ENCODE data around the gene SUSD2. TPM values are rescaled to one million over a fixed set of nuclear protein-coding genes. Genes with fewer than 3 reads are reported as not detected.

The SUSD2 gene
- total RNA-seq, 4 donors from 2014 or later, result 10.7 to 367 (median 209) TPM

DNA sequence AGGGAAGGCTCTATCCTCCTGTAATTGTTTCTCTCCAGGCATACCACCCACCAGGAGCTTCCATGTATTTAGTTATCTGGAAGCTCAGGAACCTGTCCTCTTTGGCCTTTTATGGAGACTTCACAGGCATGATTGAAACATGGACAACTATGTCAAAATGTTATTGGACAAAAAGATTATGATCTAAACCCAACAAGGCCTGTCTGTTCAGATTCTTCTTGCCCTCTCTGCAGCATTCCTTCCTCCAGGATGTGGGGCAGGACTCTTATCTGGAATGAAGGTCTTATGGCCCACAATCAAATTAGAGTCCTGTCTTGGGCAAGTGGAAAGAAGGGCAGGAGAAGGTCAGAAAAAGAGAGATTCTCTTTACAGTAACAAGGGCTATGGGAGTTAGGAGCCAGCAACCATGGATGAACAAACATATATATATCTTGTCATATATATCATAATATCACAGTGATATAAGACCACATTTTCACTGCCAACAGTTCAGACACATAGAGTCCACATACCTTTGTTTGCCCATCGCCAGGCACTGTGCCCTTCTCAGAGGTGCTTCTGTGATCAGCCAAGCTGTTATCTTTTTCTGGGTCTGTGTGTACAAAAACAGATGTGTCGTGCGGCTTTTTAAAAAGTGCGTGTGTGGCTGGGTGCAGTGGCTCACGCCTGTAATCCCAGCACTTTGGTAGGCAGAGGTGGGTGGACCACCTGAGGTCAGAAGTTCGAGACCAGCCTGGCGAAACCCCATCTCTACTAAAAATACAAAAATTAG is 42.5 kb upstream of the SUSD2 start:
- Histone ChIP-seq H3K27me3 (no peaks in the 10 kb centered on the region), H3K36me3 (peaks cover 0 to 43% (median 0%) of the 10 kb centered on the region in 3 donors), H3K27ac (no peak overlapping the region), H3K9me3 (no peaks in the 10 kb centered on the region), H3K4me3 (no peak overlapping the region), H3K4me1 (peaks cover 0 to 21% (median 13%) of the 10 kb centered on the region in 4 donors)
- DNase-seq, result no peak
- TF ChIP-seq POLR2A (IDR thresholded peaks at IDR 0.05), result no peak
- TF ChIP-seq, protein P1, sequence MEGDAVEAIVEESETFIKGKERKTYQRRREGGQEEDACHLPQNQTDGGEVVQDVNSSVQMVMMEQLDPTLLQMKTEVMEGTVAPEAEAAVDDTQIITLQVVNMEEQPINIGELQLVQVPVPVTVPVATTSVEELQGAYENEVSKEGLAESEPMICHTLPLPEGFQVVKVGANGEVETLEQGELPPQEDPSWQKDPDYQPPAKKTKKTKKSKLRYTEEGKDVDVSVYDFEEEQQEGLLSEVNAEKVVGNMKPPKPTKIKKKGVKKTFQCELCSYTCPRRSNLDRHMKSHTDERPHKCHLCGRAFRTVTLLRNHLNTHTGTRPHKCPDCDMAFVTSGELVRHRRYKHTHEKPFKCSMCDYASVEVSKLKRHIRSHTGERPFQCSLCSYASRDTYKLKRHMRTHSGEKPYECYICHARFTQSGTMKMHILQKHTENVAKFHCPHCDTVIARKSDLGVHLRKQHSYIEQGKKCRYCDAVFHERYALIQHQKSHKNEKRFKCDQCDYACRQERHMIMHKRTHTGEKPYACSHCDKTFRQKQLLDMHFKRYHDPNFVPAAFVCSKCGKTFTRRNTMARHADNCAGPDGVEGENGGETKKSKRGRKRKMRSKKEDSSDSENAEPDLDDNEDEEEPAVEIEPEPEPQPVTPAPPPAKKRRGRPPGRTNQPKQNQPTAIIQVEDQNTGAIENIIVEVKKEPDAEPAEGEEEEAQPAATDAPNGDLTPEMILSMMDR (IDR thresholded peaks at IDR 0.05), result no peak

DNA sequence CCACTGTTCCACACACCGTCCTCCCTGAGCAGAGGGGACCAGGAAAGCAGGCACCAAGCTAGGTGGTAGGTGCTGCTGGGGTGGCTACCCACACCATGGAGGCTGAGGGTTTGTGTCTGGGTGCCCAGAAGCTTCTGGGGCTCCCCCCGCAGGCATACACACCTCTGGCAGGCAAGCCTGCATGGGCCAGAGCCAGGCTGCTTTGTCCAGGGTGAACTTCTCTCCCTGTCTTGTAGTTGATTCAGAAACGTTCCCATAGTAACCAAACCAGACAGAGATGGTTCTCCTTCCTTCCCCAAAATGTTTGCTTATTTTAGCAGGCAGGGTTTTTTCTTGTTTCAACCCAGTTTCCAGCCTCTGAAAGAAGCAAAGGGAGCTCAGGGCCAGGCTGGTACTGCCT is 40.9 kb upstream of the SUSD2 start:
- DNase-seq, result no peak
- peak overlapping the region in 3 of 4 donors; percentile 4 to 27 (median 14) for H3K27ac ChIP-seq
- no peaks in the 10 kb centered on the region for H3K9me3 ChIP-seq
- H3K27me3 ChIP-seq, result no peaks in the 10 kb centered on the region
- no peak overlapping the region for H3K4me3 ChIP-seq
- H3K4me1 ChIP-seq, result peaks cover 0 to 28% (median 22%) of the 10 kb centered on the region in 4 donors
- TF ChIP-seq, protein P1 (IDR thresholded peaks at IDR 0.05), result no peak
- TF ChIP-seq POLR2A (IDR thresholded peaks at IDR 0.05), result no peak
- peaks cover 0 to 28% (median 0%) of the 10 kb centered on the region in 3 donors for H3K36me3 ChIP-seq

DNA sequence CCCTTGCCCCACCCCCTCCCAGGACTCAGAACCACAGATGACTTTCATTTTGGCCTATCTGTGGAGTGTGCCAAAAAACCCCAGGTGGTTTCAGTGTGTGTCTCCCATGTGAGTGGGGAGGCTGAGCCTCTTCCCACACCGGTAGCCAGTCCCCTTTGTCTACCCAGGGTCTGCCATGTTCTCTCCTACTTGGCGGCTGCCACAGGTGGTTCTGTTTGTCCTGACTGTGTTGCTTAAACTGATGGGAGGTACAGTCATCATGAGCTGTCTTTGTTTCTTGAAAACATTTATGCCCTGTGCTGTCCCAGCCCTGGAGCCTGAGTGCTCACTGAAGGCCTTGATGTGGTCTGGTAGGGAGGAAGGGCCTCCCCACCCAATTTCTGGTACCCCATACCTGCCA is 39.7 kb upstream of the SUSD2 start:
- TF ChIP-seq, protein P1 (IDR thresholded peaks at IDR 0.05), result no peak
- no peak for TF ChIP-seq POLR2A (IDR thresholded peaks at IDR 0.05)
- Histone ChIP-seq H3K4me3 (no peak overlapping the region), H3K27me3 (no peaks in the 10 kb centered on the region), H3K36me3 (peaks cover 0 to 20% (median 0%) of the 10 kb centered on the region in 3 donors), H3K4me1 (peaks cover 5 to 40% (median 35%) of the 10 kb centered on the region in 4 donors), H3K27ac (peak overlapping the region in 1 of 4 donors; percentile 14), H3K9me3 (no peaks in the 10 kb centered on the region)
- DNase-seq, result no peak

DNA sequence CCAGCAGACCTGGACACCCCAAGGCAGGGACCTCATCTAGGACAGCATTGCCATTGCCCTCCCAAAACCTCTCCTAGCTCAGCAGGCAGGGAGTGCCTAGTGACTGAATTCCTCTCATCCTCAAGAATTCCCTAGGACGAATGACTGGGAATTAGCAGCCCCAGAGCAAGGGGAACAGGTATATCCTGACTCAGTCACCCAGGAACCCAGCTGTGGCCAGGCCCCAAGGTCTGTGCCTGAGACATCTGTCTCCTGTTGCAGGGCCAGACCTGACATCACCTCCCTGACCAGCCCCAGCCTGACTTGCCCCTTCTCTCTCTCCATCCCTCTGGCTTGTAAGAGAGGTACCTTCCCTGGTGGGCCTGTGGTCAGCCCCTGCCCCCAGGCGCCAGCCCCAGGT is 39.0 kb upstream of the SUSD2 start:
- Histone ChIP-seq H3K4me1 (peaks cover 5 to 43% (median 37%) of the 10 kb centered on the region in 4 donors), H3K36me3 (peaks cover 0 to 16% (median 0%) of the 10 kb centered on the region in 3 donors), H3K4me3 (no peak overlapping the region), H3K27ac (peak overlapping the region in 1 of 4 donors; percentile 14), H3K9me3 (no peaks in the 10 kb centered on the region), H3K27me3 (no peaks in the 10 kb centered on the region)
- TF ChIP-seq, protein P1 (IDR thresholded peaks at IDR 0.05), result no peak
- TF ChIP-seq POLR2A (IDR thresholded peaks at IDR 0.05), result no peak
- DNase-seq, result no peak

DNA sequence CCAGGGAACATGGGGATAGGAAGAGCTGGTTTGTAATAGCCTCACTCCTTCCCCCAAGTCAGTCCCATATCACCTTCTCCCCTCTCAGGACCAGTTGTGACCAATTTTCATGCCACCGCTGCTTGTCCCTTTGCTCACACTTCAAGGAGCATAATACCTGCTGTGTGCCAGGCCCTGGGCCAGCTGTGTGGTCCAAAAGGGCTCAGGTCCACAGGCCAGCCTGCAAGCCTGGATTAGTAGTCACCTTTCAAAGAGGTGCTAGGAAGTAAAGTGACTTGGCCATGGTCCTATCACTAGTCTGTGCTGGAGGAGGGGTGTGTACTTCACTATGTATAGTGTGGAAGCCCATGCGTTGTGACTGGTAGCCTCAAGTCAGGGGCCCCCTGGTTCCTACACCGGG is 38.5 kb upstream of the SUSD2 start:
- H3K4me1 ChIP-seq, result peaks cover 5 to 47% (median 39%) of the 10 kb centered on the region in 4 donors
- DNase-seq, result no peak
- no peak overlapping the region for H3K27ac ChIP-seq
- no peaks in the 10 kb centered on the region for H3K9me3 ChIP-seq
- peaks cover 0 to 10% (median 0%) of the 10 kb centered on the region in 3 donors for H3K36me3 ChIP-seq
- no peaks in the 10 kb centered on the region for H3K27me3 ChIP-seq
- TF ChIP-seq, protein P1 (IDR thresholded peaks at IDR 0.05), result no peak
- no peak for TF ChIP-seq POLR2A (IDR thresholded peaks at IDR 0.05)
- H3K4me3 ChIP-seq, result no peak overlapping the region

Data from Peyer's patch (tissue), 4 donors.